ENCODE results near the gene EXOC3.

Gene EXOC3

DNA sequence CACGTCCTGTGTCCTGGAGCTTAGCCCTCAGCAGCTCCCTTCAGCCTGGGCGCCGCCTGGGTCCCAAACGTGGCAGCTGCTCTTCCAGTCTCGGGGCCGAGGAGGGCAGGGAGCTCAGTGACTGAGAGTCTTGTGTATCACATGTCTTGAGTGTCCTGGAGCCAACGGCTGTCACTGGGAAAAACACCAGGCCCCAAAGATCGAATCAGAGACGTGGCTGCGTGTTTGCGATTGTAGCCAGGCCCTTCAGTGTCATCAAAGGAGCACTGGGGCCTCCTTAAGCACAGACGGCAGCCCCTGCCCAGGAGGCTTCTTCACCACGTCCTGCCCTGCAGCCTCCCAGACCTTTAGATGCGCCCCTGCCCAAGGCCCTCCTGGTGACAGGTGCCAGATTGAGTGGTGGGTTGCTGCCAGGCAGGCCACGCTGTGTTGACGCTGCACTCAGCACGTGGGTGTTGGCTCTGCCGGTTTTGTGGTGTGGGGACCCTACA lies 5.7 kb upstream of the EXOC3 start:
- TF ChIP-seq CTCF (IDR thresholded peaks at IDR 0.05; ENCODE audit: insufficient read depth, low read depth, low read length, missing control alignments), result no peak
- H3K4me3 ChIP-seq (ENCODE audit: low read depth, low read length), result no peak overlapping the region
- DNase-seq (ENCODE audit: low read depth), result no peak

GRCh38 chr5:438481-438981 lies 4.4 kb upstream of the EXOC3 start:
- DNase-seq (ENCODE audit: low read depth), result no peak
- no peak overlapping the region for H3K4me3 ChIP-seq (ENCODE audit: low read depth, low read length)
- no peak for TF ChIP-seq CTCF (IDR thresholded peaks at IDR 0.05; ENCODE audit: insufficient read depth, low read depth, low read length, missing control alignments)

GRCh38 chr5:439181-439580 lies 3.8 kb upstream of the EXOC3 start:
- no peak for TF ChIP-seq CTCF (IDR thresholded peaks at IDR 0.05; ENCODE audit: insufficient read depth, low read depth, low read length, missing control alignments)
- DNase-seq (ENCODE audit: low read depth), result no peak
- no peak overlapping the region for H3K4me3 ChIP-seq (ENCODE audit: low read depth, low read length)

DNA sequence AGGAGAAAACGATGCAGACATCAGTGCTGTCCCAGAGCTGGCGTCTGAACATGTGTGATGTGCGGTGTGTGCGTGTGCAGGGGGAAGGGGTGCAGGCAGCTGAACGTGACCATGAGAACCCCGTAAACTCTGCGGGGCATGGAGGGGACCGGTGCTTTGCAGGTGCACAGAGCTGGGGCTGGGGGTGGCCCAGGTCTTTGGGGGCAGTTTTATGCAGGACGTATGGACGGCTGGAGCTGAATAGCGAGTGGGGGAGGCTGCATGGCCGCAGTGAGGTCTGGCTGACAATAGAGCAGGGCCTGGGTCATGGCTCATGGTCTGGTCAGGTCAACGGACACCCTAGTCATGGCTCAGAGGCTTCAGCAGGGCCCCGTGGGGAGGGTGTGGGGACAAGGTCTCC lies 3.3 kb upstream of the EXOC3 start:
- DNase-seq (ENCODE audit: low read depth), result no peak
- TF ChIP-seq CTCF (IDR thresholded peaks at IDR 0.05; ENCODE audit: insufficient read depth, low read depth, low read length, missing control alignments), result no peak
- H3K4me3 ChIP-seq (ENCODE audit: low read depth, low read length), result no peak overlapping the region

DNA sequence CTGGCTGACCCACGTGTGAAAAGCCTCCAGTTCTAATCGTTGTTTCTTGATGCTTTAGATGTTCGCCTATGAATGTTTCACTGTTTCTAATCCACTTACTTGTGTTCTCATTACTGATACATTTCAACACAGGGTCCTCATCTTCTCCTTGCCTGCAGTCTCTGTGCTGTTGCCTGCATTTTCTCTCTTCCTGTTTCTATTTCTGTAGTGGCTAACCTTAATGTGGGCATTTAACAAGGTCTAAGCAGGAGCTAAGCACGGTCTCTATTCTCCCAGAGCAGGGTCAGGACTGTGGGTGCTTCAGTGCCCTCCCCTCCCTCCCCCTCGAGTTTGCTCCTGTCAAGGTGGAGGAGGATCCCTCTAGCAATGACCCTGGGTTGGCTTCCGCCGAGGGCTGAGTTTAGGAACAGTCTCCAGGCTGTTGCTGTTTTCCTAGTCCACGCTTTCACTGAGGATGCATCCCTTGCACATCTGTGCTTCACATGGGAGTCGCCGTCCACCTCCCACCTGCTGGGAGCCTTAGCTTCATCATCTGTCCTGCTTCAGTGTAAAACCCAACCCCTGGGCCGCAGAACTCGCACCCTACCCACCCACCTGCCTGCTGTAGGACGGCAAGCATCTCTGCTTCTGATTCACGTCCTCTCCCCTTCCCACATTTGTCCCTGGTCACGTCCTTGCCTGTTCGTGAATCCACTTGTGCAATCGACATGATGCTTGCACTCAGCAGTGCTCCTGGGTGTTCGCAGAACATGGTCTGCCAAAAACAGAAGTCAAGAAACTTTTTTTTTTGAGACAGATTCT lies 2.4 kb upstream of the EXOC3 start:
- H3K4me3 ChIP-seq (ENCODE audit: low read depth, low read length), result no peak overlapping the region
- no peak for TF ChIP-seq CTCF (IDR thresholded peaks at IDR 0.05; ENCODE audit: insufficient read depth, low read depth, low read length, missing control alignments)
- no peak for DNase-seq (ENCODE audit: low read depth)

- DNase-seq (ENCODE audit: low read depth), result no peak
- TF ChIP-seq CTCF (IDR thresholded peaks at IDR 0.05; ENCODE audit: insufficient read depth, low read depth, low read length, missing control alignments), result no peak
- H3K4me3 ChIP-seq (ENCODE audit: low read depth, low read length), result peak overlapping the region; percentile 87
Measured at GRCh38 chr5:441996-442334, 1.0 kb upstream of the EXOC3 start.
